Stimulated activated CD8-positive, alpha-beta memory T cell treated with anti-CD3 and anti-CD28 coated beads, Interleukin-2, amount 100 ng/mL, for 48 hours (primary cell): ENCODE measurements around the gene C5orf22.

Source experiments
- DNase-seq, 2 donors: peaks; one replicate each; pipeline ENCODE4 v3.0.0-alpha.2; 2020; ENCODE audit warnings: low read depth in 2 of 2

Gene C5orf22

DNA sequence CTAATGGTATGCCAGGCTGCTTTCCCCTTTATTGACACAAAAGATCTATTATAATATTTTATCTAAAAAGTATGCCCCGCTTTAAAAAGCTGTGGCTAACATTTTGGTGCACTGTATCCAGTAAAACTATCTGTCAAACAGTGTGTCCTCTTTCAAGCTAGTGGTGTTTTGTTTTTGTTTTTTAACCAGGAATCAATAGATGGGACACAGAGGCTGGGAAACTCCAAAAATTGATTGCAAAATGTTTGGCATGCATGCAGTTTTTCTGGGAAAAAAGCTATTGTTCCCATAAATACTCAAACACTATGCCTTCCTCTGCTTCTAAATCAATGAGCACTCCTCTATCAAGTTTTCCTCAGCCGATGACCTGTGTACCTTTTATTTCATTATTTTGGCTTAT, 72.5 kb downstream of the C5orf22 start:
- DNase-seq: no peak
